Measurements from ENCODE around the gene PYROXD2.

PYROXD2 gene

GRCh38 chr10:98414932-98415730 is at the start of gene PYROXD2:
Gene PYROXD2 (minus strand): TSS chr10:98415182. CDS start chr10:98415135, 47 bp downstream.
- DNase-seq = peak in 54 of 56 donors; percentile 17 to 82 (median 56)

- no peak for DNase-seq
Measured at GRCh38 chr10:98463976-98464754, 49.2 kb upstream of the PYROXD2 start.

- DNase-seq = no peak
Measured at GRCh38 chr10:98463016-98463415, 48.0 kb upstream of the PYROXD2 start.

- DNase-seq = no peak
Measured at GRCh38 chr10:98461500-98461842, 46.5 kb upstream of the PYROXD2 start.

GRCh38 chr10:98460837-98461499 is 46.0 kb upstream of the PYROXD2 start:
- DNase-seq = no peak

GRCh38 chr10:98458809-98459784 is 44.1 kb upstream of the PYROXD2 start:
- DNase-seq = no peak

GRCh38 chr10:98457721-98458120 is 42.7 kb upstream of the PYROXD2 start:
- DNase-seq = no peak

GRCh38 chr10:98456686-98457482 is 41.9 kb upstream of the PYROXD2 start:
- DNase-seq = no peak

- DNase-seq = no peak
Measured at GRCh38 chr10:98456043-98456570, 41.1 kb upstream of the PYROXD2 start.

GRCh38 chr10:98453729-98454128 is 38.7 kb upstream of the PYROXD2 start:
- no peak for DNase-seq

GRCh38 chr10:98450618-98451017 is 35.6 kb upstream of the PYROXD2 start:
- DNase-seq = no peak

- DNase-seq = no peak
Measured at GRCh38 chr10:98449287-98449686, 34.3 kb upstream of the PYROXD2 start.

GRCh38 chr10:98446661-98447221 is 31.8 kb upstream of the PYROXD2 start, which contains the start of gene HPS1:
Gene HPS1 (minus strand): TSS chr10:98446935. CDS start chr10:98443240, 3,695 bp downstream.
- peak in 50 of 56 donors; percentile 11 to 85 (median 59) for DNase-seq

- DNase-seq = peak in 23 of 56 donors; percentile 25 to 73 (median 56)
Measured at GRCh38 chr10:98446151-98446660, 31.2 kb upstream of the PYROXD2 start.

GRCh38 chr10:98445200-98445812 is 30.3 kb upstream of the PYROXD2 start:
- DNase-seq = no peak

- peak in 1 of 56 donors; percentile 39 for DNase-seq
Measured at GRCh38 chr10:98444314-98445006, 29.5 kb upstream of the PYROXD2 start.

- DNase-seq = no peak
Measured at GRCh38 chr10:98438715-98439114, 23.7 kb upstream of the PYROXD2 start.

GRCh38 chr10:98436704-98437103 is 21.7 kb upstream of the PYROXD2 start:
- peak in 15 of 56 donors; percentile 10 to 72 (median 35) for DNase-seq

Measured in amygdala (tissue), 56 donors.